Lung (tissue), 12 donors: ENCODE results near the gene USP54. TPM values are rescaled to one million over a fixed set of nuclear protein-coding genes. Genes with fewer than 3 reads are reported as not detected.

Source experiments
- ATAC-seq: fragments of 200-7000 bp; cut with Tn5 transposase; one replicate; pipeline ENCODE4 v1.9.1; 2020; ENCODE audit warnings: moderate number of reproducible peaks; ENCODE audit not compliant: insufficient read depth, low FRiP score
- DNase-seq, 3 donors: peaks; one replicate each; pipeline ENCODE4 v3.0.0-alpha.2; 2013 to 2017
- H3K27ac ChIP-seq, 2 donors: one replicate each; pipeline ENCODE4 v1.5.1; 2013; ENCODE audit warnings: mild to moderate bottlenecking in 2 of 2, moderate library complexity in 2 of 2, control low read depth in 1 of 2, inconsistent platforms in 1 of 2, low read depth in 1 of 2, low read length in 1 of 2
- H3K27me3 ChIP-seq, 3 donors: one replicate each; pipeline ENCODE4 v1.5.1; 2013; ENCODE audit warnings: low read length in 2 of 3; ENCODE audit not compliant: control insufficient read depth in 3 of 3, insufficient read depth in 3 of 3
- H3K36me3 ChIP-seq, 4 donors: one replicate each; pipeline ENCODE4 v1.5.1; 2013; ENCODE audit warnings: low read length in 4 of 4, mild to moderate bottlenecking in 1 of 4, moderate library complexity in 1 of 4; ENCODE audit not compliant: control insufficient read depth in 4 of 4, insufficient read depth in 4 of 4
- H3K4me1 ChIP-seq, 5 donors: one replicate each; pipeline ENCODE4 v1.5.1; 2013; ENCODE audit warnings: low read length in 5 of 5, mild to moderate bottlenecking in 2 of 5, moderate library complexity in 1 of 5; ENCODE audit not compliant: control insufficient read depth in 5 of 5, insufficient read depth in 5 of 5
- H3K4me3 ChIP-seq: one replicate; pipeline ENCODE4 v1.5.1; 2013; ENCODE audit warnings: mild to moderate bottlenecking, control low read depth, moderate library complexity
- H3K9ac ChIP-seq, 2 donors: one replicate each; pipeline ENCODE4 v1.5.1; 2013; ENCODE audit warnings: low read length in 2 of 2, control low read depth in 1 of 2; ENCODE audit not compliant: insufficient read depth in 1 of 2
- H3K9me3 ChIP-seq, 4 donors: one replicate each; pipeline ENCODE4 v1.5.1; 2013; ENCODE audit warnings: low read length in 3 of 4, mild to moderate bottlenecking in 1 of 4, moderate library complexity in 1 of 4; ENCODE audit not compliant: control insufficient read depth in 4 of 4, insufficient read depth in 3 of 4
- WGBS, 2 donors: extraction: QIAGEN DNeasy Blood & Tissue Kit; methylation state at CpG; one replicate each; pipeline ENCODE4 v1.1.7; 2013; 5-methylcytosine and 5-hydroxymethylcytosine counted together
- polyA plus RNA-seq, 2 donors: library from polyadenylated mRNA; stranded (reverse); fragments of 200-250 nt; gene quantifications; one replicate each; pipeline ENCODE4 v1.2.1, GENCODE V29; 2013
- total RNA-seq, 2 donors: library from RNA; depleted of rRNA in 1 of 2; stranded (reverse); fragments of >200 nt in 1 of 2; gene quantifications; one replicate each; pipeline ENCODE4 v1.2.1, GENCODE V29; 2014 to 2021
- TF ChIP-seq, protein P1 (sequence below): IDR thresholded peaks from 2 replicates; pipeline ENCODE4 v1.5.1; 2012; ENCODE audit warnings: mild to moderate bottlenecking; ENCODE audit errors: control extremely low read depth, extremely low read depth
- donor health status: control.
- donor health status: control.
- donor health status: Bipolar disorder and iron deficiency.
- donor health status: healthy.
- donor health status: DM: yes; HTN: yes; CAD: no.

USP54 gene
- total and polyA plus RNA-seq, 4 donors: 19.7 to 165 (median 62.9) TPM

DNA sequence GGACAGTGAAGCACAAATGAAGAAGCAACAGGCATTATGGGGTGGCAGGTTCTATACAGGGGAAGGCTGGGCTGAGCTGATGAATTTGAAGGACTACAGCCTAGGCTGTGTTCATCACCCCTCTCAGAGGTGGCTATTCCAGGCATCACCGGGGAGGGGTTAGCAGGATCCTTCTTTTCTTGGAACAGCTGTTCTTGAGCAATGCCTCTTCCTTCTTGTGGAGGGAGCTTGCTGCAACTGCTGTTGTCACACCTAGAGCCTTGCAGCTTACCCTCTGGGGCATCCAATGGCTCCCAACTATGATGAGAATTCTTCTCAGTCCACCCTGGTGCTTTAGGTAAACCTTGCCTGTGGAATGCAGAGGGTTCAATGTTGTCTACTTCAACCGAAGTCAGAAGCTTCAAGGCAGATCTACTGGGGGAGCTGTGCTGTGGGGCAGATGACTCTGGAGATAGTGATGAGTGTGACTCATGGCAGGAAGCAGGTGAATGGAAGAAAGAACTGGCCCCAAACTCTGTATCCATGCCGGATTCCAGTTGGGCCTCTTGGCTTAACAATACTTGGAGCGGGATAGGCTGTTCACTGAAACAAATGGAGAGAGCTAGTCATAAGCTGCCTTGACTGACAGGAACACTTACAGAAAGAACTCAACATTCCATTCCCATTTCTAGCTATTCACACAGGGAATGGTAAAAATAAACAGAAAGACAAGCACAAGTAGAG lies 73.8 kb downstream of the USP54 start:
- DNase-seq (peak in 2 of 3 donors; percentile 10 to 38), ATAC-seq (no peak)
- Histone ChIP-seq H3K4me3 (no peak overlapping the region), H3K9ac (no peak overlapping the region), H3K36me3 (peaks cover 10 to 44% (median 29%) of the 10 kb centered on the region in 4 donors), H3K9me3 (no peaks in the 10 kb centered on the region), H3K27me3 (no peaks in the 10 kb centered on the region), H3K4me1 (peaks cover 0 to 2% (median 0%) of the 10 kb centered on the region in 5 donors), H3K27ac (no peak overlapping the region)
- WGBS, 2 donors: 76 to 79% methylated on average over 4 of the region's 4 CpGs
- TF ChIP-seq, protein P1, sequence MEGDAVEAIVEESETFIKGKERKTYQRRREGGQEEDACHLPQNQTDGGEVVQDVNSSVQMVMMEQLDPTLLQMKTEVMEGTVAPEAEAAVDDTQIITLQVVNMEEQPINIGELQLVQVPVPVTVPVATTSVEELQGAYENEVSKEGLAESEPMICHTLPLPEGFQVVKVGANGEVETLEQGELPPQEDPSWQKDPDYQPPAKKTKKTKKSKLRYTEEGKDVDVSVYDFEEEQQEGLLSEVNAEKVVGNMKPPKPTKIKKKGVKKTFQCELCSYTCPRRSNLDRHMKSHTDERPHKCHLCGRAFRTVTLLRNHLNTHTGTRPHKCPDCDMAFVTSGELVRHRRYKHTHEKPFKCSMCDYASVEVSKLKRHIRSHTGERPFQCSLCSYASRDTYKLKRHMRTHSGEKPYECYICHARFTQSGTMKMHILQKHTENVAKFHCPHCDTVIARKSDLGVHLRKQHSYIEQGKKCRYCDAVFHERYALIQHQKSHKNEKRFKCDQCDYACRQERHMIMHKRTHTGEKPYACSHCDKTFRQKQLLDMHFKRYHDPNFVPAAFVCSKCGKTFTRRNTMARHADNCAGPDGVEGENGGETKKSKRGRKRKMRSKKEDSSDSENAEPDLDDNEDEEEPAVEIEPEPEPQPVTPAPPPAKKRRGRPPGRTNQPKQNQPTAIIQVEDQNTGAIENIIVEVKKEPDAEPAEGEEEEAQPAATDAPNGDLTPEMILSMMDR: no peak

GRCh38 chr10:73512207-73512743 lies 78.9 kb downstream of the USP54 start:
- Histone ChIP-seq H3K9ac (no peak overlapping the region), H3K4me1 (peaks cover 0 to 2% (median 0%) of the 10 kb centered on the region in 5 donors), H3K4me3 (no peak overlapping the region), H3K27ac (no peak overlapping the region), H3K9me3 (no peaks in the 10 kb centered on the region), H3K27me3 (no peaks in the 10 kb centered on the region), H3K36me3 (peaks cover 8 to 15% (median 11%) of the 10 kb centered on the region in 4 donors)
- ATAC-seq (no peak), DNase-seq (no peak)
- WGBS, 2 donors: 98 to 99% methylated on average over 4 of the region's 4 CpGs
- TF ChIP-seq, protein P1: no peak

DNA sequence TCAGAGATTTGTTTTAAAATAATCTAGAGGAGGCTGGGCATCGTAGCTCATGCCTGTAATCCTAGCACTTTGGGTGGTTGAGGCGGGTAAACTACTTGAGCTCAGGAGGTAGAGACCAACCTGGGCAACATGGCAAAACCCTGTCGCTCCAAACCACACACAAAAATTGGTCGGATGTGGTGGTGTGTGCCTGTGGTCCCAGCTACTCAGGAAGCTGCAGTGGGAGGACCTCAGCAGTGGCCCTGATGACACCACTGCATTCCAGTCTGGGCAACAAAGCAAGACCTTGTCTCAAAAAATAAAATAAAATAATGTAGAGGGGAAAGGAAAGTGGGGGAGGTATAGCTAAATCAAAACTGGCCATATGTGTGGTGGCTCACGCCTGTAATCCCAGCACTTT lies 81.4 kb downstream of the USP54 start:
- Histone ChIP-seq H3K36me3 (peaks cover 4 to 11% (median 5%) of the 10 kb centered on the region in 4 donors), H3K9me3 (no peaks in the 10 kb centered on the region), H3K27me3 (no peaks in the 10 kb centered on the region), H3K4me3 (no peak overlapping the region), H3K4me1 (no peaks in the 10 kb centered on the region), H3K27ac (no peak overlapping the region), H3K9ac (no peak overlapping the region)
- ATAC-seq (no peak), DNase-seq (no peak)
- 93 to 95% methylated on average over 5 of the region's 5 CpGs for WGBS, 2 donors
- TF ChIP-seq, protein P1: no peak
